ENCODE results near the gene SVIL.

SVIL gene

GRCh38 chr10:29620112-29620690 is 14.6 kb downstream of the SVIL start:
- Histone ChIP-seq H3K4me1 (ENCODE audit: insufficient read depth, low read length, poor library complexity, severe bottlenecking) (no peaks in the 10 kb centered on the region), H3K9ac (ENCODE audit: low read depth, low read length, poor library complexity, severe bottlenecking) (no peak overlapping the region), H4K20me1 (ENCODE audit: insufficient read depth, low read length, poor library complexity, severe bottlenecking) (no peaks in the 10 kb centered on the region), H3K79me2 (ENCODE audit: insufficient read depth, low read length) (peaks cover 2% of the 10 kb centered on the region; the same call in 1 of the 2 replicates), H3F3A (ENCODE audit: low read depth) (no peaks in the 10 kb centered on the region), H2AFZ (ENCODE audit: low read length) (no peak overlapping the region), H3K9me2 (replicated peaks; ENCODE audit: low read depth, low read length) (no peaks in the 10 kb centered on the region), H3K36me3 (ENCODE audit: insufficient read depth, low read length) (no peaks in the 10 kb centered on the region), H3K27me3 (ENCODE audit: insufficient read depth, low read length, poor library complexity, severe bottlenecking) (no peaks in the 10 kb centered on the region), H3K4me2 (ENCODE audit: low read depth, low read length, poor library complexity, severe bottlenecking) (no peak overlapping the region), H3K9me3 (ENCODE audit: insufficient read depth, low read depth, low read length) (no peaks in the 10 kb centered on the region), H3K4me3 (ENCODE audit: low read length, poor library complexity, severe bottlenecking) (no peak overlapping the region)
- TF ChIP-seq EZH2phosphoT487 (IDR thresholded peaks at IDR 0.05; ENCODE audit: borderline replicate concordance) (no peak), CTCF (conservative IDR thresholded peaks at IDR 0.05; ENCODE audit: low read length) (no peak)

- Histone ChIP-seq H2AFZ (ENCODE audit: low read length) (no peak overlapping the region), H3K4me2 (ENCODE audit: low read depth, low read length, poor library complexity, severe bottlenecking) (no peak overlapping the region), H3F3A (ENCODE audit: low read depth) (no peaks in the 10 kb centered on the region), H3K9me3 (ENCODE audit: insufficient read depth, low read depth, low read length) (no peaks in the 10 kb centered on the region), H3K9ac (ENCODE audit: low read depth, low read length, poor library complexity, severe bottlenecking) (no peak overlapping the region), H3K4me1 (ENCODE audit: insufficient read depth, low read length, poor library complexity, severe bottlenecking) (no peaks in the 10 kb centered on the region), H3K4me3 (ENCODE audit: low read length, poor library complexity, severe bottlenecking) (no peak overlapping the region), H3K36me3 (ENCODE audit: insufficient read depth, low read length) (no peaks in the 10 kb centered on the region), H3K27me3 (ENCODE audit: insufficient read depth, low read length, poor library complexity, severe bottlenecking) (no peaks in the 10 kb centered on the region), H3K9me2 (replicated peaks; ENCODE audit: low read depth, low read length) (no peaks in the 10 kb centered on the region), H4K20me1 (ENCODE audit: insufficient read depth, low read length, poor library complexity, severe bottlenecking) (no peaks in the 10 kb centered on the region), H3K79me2 (ENCODE audit: insufficient read depth, low read length) (peaks cover 2% of the 10 kb centered on the region; the same call in 1 of the 2 replicates)
- no peak for TF ChIP-seq CTCF (conservative IDR thresholded peaks at IDR 0.05; ENCODE audit: low read length)
Measured at GRCh38 chr10:29619241-29619669, 15.5 kb downstream of the SVIL start.

- no peaks in the 10 kb centered on the region for H3K36me3 ChIP-seq (ENCODE audit: insufficient read depth, low read length)
- no peak overlapping the region for H2AFZ ChIP-seq (ENCODE audit: low read length)
- H3K4me1 ChIP-seq (ENCODE audit: insufficient read depth, low read length, poor library complexity, severe bottlenecking), result no peaks in the 10 kb centered on the region
- no peak for TF ChIP-seq CTCF (conservative IDR thresholded peaks at IDR 0.05; ENCODE audit: low read length)
- TF ChIP-seq EZH2phosphoT487 (IDR thresholded peaks at IDR 0.05; ENCODE audit: borderline replicate concordance), result no peak
- no peak overlapping the region for H3K4me2 ChIP-seq (ENCODE audit: low read depth, low read length, poor library complexity, severe bottlenecking)
- H3K27me3 ChIP-seq (ENCODE audit: insufficient read depth, low read length, poor library complexity, severe bottlenecking), result no peaks in the 10 kb centered on the region
- no peaks in the 10 kb centered on the region for H4K20me1 ChIP-seq (ENCODE audit: insufficient read depth, low read length, poor library complexity, severe bottlenecking)
- no peaks in the 10 kb centered on the region for H3F3A ChIP-seq (ENCODE audit: low read depth)
- H3K9me3 ChIP-seq (ENCODE audit: insufficient read depth, low read depth, low read length), result no peaks in the 10 kb centered on the region
- no peak overlapping the region for H3K4me3 ChIP-seq (ENCODE audit: low read length, poor library complexity, severe bottlenecking)
- H3K79me2 ChIP-seq (ENCODE audit: insufficient read depth, low read length), result peaks cover 2% of the 10 kb centered on the region; the same call in 1 of the 2 replicates
- H3K9ac ChIP-seq (ENCODE audit: low read depth, low read length, poor library complexity, severe bottlenecking), result no peak overlapping the region
- H3K9me2 ChIP-seq (replicated peaks; ENCODE audit: low read depth, low read length), result no peaks in the 10 kb centered on the region
Measured at GRCh38 chr10:29618341-29619171, 16.2 kb downstream of the SVIL start.
